Fibroblast of the aortic adventitia (primary cell): Measurements from ENCODE around the gene STK11. TPM values are rescaled to one million over a fixed set of nuclear protein-coding genes. Genes with fewer than 3 reads are reported as not detected.
A peak's percentile ranks its signal among the peaks of the same experiment; 100 is the strongest.

Source experiments
- DNase-seq: peaks from one replicate; pipeline ENCODE4 v3.0.0-alpha.2; 2010; ENCODE audit warnings: low read depth
- H3K4me3 ChIP-seq: 2 replicates; pipeline ENCODE4 v1.5.1; 2011; ENCODE audit warnings: low read depth, mild to moderate bottlenecking, control low read depth, low read length, moderate library complexity
- total RNA-seq: library from RNA; depleted of rRNA; stranded (reverse); fragments of >200 nt; gene quantifications from 2 replicates; pipeline ENCODE4 v1.2.3, GENCODE V29; 2012; ENCODE audit warnings: low replicate concordance
- TF ChIP-seq, protein P1 (sequence below): IDR thresholded peaks from 2 replicates; pipeline ENCODE4 v1.5.1; 2011; ENCODE audit warnings: mild to moderate bottlenecking, low read length, control low read depth, inconsistent platforms; ENCODE audit not compliant: insufficient read depth

STK11 gene
- total RNA-seq, 1 donor: 54.1 TPM

DNA sequence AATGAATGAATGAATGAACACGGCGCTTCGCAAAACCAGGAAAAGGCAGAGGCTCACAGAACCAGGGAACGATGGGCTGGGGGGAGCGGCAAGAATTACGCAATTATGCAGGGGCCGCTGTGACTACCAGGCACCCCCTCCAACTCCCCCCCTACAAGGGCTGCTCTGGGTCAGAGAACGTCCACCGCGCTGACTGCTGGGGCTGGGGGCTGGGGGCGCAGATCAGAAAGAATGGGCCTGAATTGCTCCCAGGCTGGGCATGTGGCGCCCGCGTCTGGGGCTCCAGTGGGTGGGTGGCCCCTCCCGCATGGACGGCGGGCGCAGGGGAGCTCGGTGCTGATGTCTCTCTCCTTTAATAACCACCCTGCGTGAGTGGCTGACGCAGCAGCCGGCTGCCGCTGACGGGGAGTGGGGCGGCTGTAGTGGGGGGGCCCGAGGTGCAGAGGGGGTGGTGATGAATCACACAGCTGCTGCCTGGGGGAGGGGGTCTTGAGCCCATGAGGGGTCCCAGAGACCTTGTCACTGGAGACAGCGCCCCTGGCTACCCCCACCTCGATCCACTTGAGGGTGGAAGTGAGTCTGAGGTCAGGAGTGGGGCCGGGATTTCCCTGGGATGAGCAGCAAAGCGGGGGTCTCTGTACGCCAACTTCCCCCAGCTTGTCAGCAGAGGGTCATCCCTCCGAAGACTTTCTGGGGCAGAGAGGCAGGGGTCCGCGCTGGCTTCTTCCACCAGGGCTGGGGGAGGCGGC lies 62.1 kb downstream of the STK11 start:
- H3K4me3 ChIP-seq: peak overlapping the region; percentile 65
- no peak for DNase-seq
- TF ChIP-seq, protein P1, sequence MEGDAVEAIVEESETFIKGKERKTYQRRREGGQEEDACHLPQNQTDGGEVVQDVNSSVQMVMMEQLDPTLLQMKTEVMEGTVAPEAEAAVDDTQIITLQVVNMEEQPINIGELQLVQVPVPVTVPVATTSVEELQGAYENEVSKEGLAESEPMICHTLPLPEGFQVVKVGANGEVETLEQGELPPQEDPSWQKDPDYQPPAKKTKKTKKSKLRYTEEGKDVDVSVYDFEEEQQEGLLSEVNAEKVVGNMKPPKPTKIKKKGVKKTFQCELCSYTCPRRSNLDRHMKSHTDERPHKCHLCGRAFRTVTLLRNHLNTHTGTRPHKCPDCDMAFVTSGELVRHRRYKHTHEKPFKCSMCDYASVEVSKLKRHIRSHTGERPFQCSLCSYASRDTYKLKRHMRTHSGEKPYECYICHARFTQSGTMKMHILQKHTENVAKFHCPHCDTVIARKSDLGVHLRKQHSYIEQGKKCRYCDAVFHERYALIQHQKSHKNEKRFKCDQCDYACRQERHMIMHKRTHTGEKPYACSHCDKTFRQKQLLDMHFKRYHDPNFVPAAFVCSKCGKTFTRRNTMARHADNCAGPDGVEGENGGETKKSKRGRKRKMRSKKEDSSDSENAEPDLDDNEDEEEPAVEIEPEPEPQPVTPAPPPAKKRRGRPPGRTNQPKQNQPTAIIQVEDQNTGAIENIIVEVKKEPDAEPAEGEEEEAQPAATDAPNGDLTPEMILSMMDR: no peak

DNA sequence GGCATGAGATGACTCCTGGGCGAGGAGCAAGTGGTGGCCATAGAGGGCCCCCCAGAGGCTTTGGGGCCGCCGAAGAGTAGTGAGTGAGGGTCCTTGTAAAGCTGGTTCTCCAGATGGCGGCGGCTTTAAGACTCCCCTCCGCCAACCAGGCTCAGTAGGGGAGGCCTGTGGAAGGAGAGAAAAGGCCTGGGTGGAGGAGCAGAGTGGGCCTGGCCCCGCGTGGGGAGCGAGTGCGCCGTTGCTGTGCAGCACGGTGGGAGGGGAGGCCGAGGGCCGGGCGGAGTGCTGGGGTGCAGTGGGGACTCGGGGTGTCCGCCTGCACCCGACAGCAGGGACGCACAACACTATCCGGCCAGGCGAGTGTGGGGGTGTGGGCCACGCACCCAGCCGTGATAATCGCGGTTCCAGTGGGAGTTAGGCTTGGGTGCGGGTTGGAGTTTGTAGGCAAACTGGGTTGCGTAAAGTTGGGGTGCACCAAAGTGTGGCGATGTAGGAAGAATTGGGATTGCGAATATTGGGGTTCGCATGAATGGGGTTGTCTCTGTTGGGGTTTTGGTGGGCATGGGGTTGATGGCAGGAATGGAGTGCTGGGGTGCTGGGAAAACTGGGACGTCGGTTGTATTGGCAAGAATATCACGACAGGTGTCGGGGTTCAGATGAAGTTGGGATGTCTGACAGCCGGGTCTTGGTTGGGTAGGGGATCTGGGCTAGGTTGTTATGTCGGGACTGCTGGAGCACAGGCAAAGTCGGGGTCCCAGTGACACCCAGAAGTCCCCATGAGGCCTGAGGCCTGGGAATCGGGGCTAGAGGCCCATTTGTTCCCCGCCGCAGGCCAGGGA lies 62.9 kb downstream of the STK11 start:
- TF ChIP-seq, protein P1: no peak
- H3K4me3 ChIP-seq: peak overlapping the region; percentile 17
- DNase-seq: no peak

DNA sequence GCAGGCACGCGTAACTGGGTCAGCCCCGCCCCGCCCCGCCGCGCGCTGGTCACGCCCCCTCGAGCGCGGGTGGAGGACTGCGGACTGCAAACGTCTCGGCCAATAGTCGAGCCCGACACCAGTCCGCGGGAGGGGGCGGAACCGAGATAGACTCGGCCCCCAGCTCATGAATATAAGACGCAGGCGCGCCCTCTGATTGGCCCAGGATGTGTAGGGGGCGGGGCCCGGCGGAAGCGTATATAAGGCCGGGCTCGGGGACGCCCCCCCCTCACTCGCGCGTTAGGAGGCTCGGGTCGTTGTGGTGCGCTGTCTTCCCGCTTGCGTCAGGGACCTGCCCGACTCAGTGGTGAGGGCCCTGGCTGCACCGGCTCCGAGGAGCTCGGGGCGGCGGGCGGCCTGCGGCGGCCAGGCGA lies 63.5 kb downstream of the STK11 start, which contains the start of gene CIRBP:
CIRBP (plus strand) TSS at position 268 of the 413 bp plus-strand sequence. CDS start 1,602 bp downstream, outside the sequence.
- H3K4me3 ChIP-seq: peak within 1 kb of the TSS; percentile 87
- TF ChIP-seq, protein P1: no peak
- DNase-seq: peak; percentile 99

DNA sequence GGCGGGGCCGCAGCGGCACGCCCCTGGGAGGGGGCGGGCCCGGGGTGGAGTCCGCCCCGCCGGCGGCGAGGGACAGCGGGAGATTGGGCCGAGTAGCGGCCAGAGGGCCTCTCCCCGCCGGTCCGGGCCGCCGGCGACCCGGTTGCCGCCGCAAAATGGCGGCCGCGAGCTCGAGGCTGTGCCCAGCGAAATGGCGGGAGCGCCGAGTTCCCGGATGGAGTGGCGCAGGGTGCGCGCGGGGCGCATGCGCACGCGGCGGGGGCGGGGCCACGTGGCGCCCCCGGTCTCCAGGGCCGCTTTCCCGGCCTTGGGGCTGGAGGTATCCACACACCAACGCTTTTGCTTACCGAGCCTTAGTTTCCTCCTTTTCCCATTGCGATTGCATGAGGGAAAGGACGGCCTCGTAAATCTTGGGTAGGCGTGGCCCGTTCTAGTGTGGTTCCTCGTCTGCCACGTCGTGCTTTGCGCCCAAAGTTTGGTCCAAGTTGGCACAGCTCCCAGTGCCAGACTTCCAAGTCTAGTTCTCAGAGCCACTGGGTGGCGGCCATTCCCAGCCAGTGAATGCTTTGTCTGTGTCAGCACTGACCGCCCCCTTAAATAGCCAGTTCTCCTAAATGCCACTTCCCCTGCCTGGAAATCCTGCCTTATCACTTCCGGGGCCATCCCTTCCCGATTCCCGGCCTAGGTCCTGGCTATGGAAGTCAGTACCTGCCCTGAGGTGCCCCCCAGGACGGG lies 64.1 kb downstream of the STK11 start:
- H3K4me3 ChIP-seq: peak overlapping the region; percentile 87
- TF ChIP-seq, protein P1: peak; percentile 13
- peak; percentile 95 for DNase-seq

DNA sequence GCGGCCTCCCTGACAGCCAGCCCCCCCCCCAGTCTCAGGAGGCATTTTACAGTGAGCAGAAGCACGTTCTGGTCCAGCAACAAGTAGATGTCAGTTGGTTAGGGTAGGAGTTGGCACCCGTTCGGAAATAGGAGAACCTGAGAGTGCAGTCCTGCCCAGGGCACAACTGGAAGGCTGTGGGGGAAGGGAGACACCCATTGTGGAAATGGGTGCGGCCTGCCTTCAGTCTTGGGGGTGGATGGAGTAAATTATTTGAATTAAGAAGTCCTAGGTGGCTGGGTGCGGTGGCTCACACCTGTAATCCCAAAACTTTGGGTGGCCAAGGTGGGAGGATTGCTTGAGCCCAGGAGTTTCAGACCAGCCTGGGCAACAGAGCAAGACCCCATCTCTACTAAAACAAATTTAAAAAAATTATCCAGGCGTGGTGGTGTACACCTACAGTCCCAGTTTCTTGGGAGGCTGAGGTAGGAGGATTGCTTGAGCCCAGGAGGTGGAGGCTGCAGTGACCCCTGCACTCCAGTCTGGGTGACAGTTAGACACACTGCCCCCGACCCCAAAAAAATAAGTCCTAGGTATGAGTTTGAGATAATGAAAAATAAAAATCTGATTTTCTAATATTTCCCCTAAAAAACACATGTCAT lies 64.8 kb downstream of the STK11 start:
- H3K4me3 ChIP-seq: peak overlapping the region; percentile 87
- no peak for DNase-seq
- TF ChIP-seq, protein P1: no peak

DNA sequence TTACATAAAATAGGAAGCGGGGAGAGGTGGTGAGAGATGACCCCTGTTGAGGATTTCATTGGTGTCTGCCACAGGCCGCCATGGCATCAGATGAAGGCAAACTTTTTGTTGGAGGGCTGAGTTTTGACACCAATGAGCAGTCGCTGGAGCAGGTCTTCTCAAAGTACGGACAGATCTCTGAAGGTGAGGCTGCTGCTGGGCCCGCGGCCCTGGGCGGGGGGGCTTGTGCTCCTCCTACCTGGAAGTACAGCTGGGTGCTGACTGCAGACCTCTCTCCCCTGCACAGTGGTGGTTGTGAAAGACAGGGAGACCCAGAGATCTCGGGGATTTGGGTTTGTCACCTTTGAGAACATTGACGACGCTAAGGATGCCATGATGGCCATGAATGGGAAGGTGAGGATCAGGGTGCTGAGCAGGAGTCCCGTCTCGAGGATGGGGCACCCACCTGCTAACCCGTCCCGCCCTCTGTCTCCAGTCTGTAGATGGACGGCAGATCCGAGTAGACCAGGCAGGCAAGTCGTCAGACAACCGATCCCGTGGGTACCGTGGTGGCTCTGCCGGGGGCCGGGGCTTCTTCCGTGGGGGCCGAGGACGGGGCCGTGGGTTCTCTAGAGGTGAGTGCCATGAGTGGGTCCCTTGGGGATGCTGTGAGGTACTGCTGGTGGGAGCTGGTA lies 65.4 kb downstream of the STK11 start:
- H3K4me3 ChIP-seq: peak overlapping the region; percentile 87

More for the DNA sequence above, 65.4 kb downstream of the STK11 start:
- TF ChIP-seq, protein P1: no peak
- no peak for DNase-seq
